SK-N-SH (cell line): ENCODE measurements around the gene PRKCB. TPM values are rescaled to one million over a fixed set of nuclear protein-coding genes. Genes with fewer than 3 reads are reported as not detected.

ENCODE experiments used
- CTCF ChIA-PET: fragments of 300-600, 350-600 bp; formaldehyde crosslinking; extraction: SDS; loops from one replicate; lab custom pipeline; 2021; lab: Yijun Ruan, JAX
- POLR2A ChIA-PET: fragments of 350-600 bp; sonication (Branson Sonifier 250); formaldehyde crosslinking; extraction: SDS; loops from one replicate; lab custom pipeline; 2020; ENCODE audit warnings: antibody characterized with exemption, inconsistent platforms; lab: Yijun Ruan, JAX
- DNase-seq: peaks from one replicate; pipeline ENCODE4 v3.0.0; 2012
- H2AFZ ChIP-seq: fragments of 200-600 bp; sonication (generic); 2 replicates; pipeline ENCODE4 v1.8.1; 2016; ENCODE audit warnings: antibody characterized with exemption, mild to moderate bottlenecking, low read depth
- H3F3A ChIP-seq: fragments of 200-600 bp; sonication (generic); replicated peaks from 2 replicates; pipeline ENCODE3; 2016; ENCODE audit warnings: antibody characterized with exemption, mild to moderate bottlenecking; ENCODE audit not compliant: insufficient read depth
- H3K27ac ChIP-seq, 2 experiments: fragments of 200-500 bp in 1 of 2; fragments of 200-600 bp in 1 of 2; sonication (Bioruptor generic) in 1 of 2; sonication (generic), shearing (Covaris generic) in 1 of 2; 2 replicates each; pipeline versions ENCODE4 v1.5.1 to v1.6.1; 2014 to 2016; ENCODE audit warnings: low read depth in 2 of 2, inconsistent platforms in 1 of 2, low read length in 1 of 2, mild to moderate bottlenecking in 1 of 2, mixed read lengths in 1 of 2
- H3K27me3 ChIP-seq: fragments of 200-600 bp; sonication (generic), shearing (Covaris generic); 2 replicates; pipeline ENCODE4 v1.6.1; 2016; ENCODE audit warnings: mixed run types; ENCODE audit not compliant: insufficient read depth
- H3K36me3 ChIP-seq, 2 experiments: fragments of 200-500 bp in 1 of 2; fragments of 200-600 bp in 1 of 2; sonication (Bioruptor generic) in 1 of 2; sonication (generic) in 1 of 2; replicated peaks in 1 of 2; 2 replicates each; pipeline versions ENCODE3 to v1.5.1; 2014 to 2016; ENCODE audit warnings: low read length in 1 of 2, mild to moderate bottlenecking in 1 of 2; ENCODE audit not compliant: insufficient read depth in 2 of 2, control insufficient read depth in 1 of 2
- H3K4me1 ChIP-seq, 2 experiments: fragments of 200-500 bp in 1 of 2; fragments of 200-600 bp in 1 of 2; sonication (Bioruptor generic) in 1 of 2; sonication (generic), shearing (Covaris generic) in 1 of 2; 2 replicates each; pipeline versions ENCODE4 v1.5.1 to v1.6.1; 2014 to 2016; ENCODE audit warnings: low read depth in 1 of 2, low read length in 1 of 2, mixed run types in 1 of 2; ENCODE audit not compliant: insufficient read depth in 2 of 2, control insufficient read depth in 1 of 2
- H3K4me2 ChIP-seq: fragments of 200-600 bp; sonication (generic), shearing (Covaris generic); 2 replicates; pipeline ENCODE4 v1.6.1; 2017; ENCODE audit warnings: mixed run types
- H3K4me3 ChIP-seq, 2 experiments: fragments of 200-500 bp in 1 of 2; fragments of 200-600 bp in 1 of 2; sonication (Bioruptor generic) in 1 of 2; sonication (generic), shearing (Covaris generic) in 1 of 2; 2 replicates each; pipeline versions ENCODE4 v1.5.1 to v1.8.1; 2014 to 2016; ENCODE audit warnings: low read depth in 2 of 2, inconsistent platforms in 1 of 2, low read length in 1 of 2, mild to moderate bottlenecking in 1 of 2, mixed read lengths in 1 of 2, moderate library complexity in 1 of 2
- H3K79me2 ChIP-seq: fragments of 200-600 bp; sonication (generic); 2 replicates; pipeline ENCODE4 v1.8.1; 2017; ENCODE audit warnings: mild to moderate bottlenecking; ENCODE audit not compliant: insufficient read depth
- H3K9ac ChIP-seq: fragments of 200-600 bp; sonication (generic); 2 replicates; pipeline ENCODE4 v1.6.1; 2017; ENCODE audit warnings: mixed run types
- H3K9me2 ChIP-seq: fragments of 200-600 bp; sonication (generic); 2 replicates; pipeline ENCODE4 v1.6.1; 2017; ENCODE audit warnings: mixed run types
- H3K9me3 ChIP-seq: fragments of 200-600 bp; sonication (generic); 2 replicates; pipeline ENCODE4 v1.6.1; 2017; ENCODE audit warnings: mixed run types, mild to moderate bottlenecking, moderate library complexity
- H4K20me1 ChIP-seq: fragments of 200-600 bp; sonication (generic); 2 replicates; pipeline ENCODE4 v1.6.1; 2017; ENCODE audit warnings: mild to moderate bottlenecking, mixed run types; ENCODE audit not compliant: insufficient read depth
- CHD2 ChIP-seq: fragments of 150-350 bp; IDR thresholded peaks from 2 replicates; pipeline ENCODE4 v1.6.1; 2018; ENCODE audit warnings: low read length; ENCODE audit not compliant: partially characterized antibody
- CTCF ChIP-seq: fragments of 200-600 bp; sonication (generic); IDR thresholded peaks from 2 replicates; pipeline ENCODE4 v1.6.1; 2017; ENCODE audit warnings: antibody characterized with exemption, mild to moderate bottlenecking, moderate library complexity
- ELF1 ChIP-seq: IDR thresholded peaks from 2 replicates; pipeline ENCODE4 v1.4.0; 2012
- EP300 ChIP-seq, 2 experiments: IDR thresholded peaks; 2 replicates each; pipeline versions ENCODE4 v1.4.0 to v1.6.1; 2012; ENCODE audit warnings: borderline replicate concordance in 1 of 2, low read depth in 1 of 2, low read length in 1 of 2
- EZH2phosphoT487 ChIP-seq: fragments of 200-600 bp; sonication (generic); IDR thresholded peaks from 2 replicates; pipeline ENCODE4 v1.6.1; 2017; ENCODE audit warnings: low read depth, mixed run types, mild to moderate bottlenecking, antibody characterized with exemption, moderate library complexity, borderline replicate concordance
- FOXJ3 ChIP-seq: sonication (generic); formaldehyde crosslinking; IDR thresholded peaks from 2 replicates; pipeline ENCODE4 v1.5.1; 2020; ENCODE audit warnings: mild to moderate bottlenecking, missing genetic modification reagents
- FOXM1 ChIP-seq: IDR thresholded peaks from 2 replicates; pipeline ENCODE4 v1.4.0; 2012; ENCODE audit warnings: low read depth, mild to moderate bottlenecking
- MAX ChIP-seq: IDR thresholded peaks from 2 replicates; pipeline ENCODE4 v1.4.0; 2012; ENCODE audit warnings: low read depth
- MEF2A ChIP-seq: IDR thresholded peaks from 2 replicates; pipeline ENCODE4 v1.4.0; 2012; ENCODE audit warnings: low read depth, borderline replicate concordance
- MXI1 ChIP-seq: IDR thresholded peaks from 2 replicates; pipeline ENCODE4 v1.6.1; 2012; ENCODE audit warnings: mild to moderate bottlenecking, low read depth, low read length, improper control_type of control experiment
- NFIC ChIP-seq: IDR thresholded peaks from 2 replicates; pipeline ENCODE4 v1.4.0; 2012; ENCODE audit warnings: borderline replicate concordance
- NRF1 ChIP-seq: IDR thresholded peaks from 2 replicates; pipeline ENCODE4 v1.6.1; 2012; ENCODE audit warnings: low read depth, mild to moderate bottlenecking, low read length
- PBX3 ChIP-seq: IDR thresholded peaks from 2 replicates; pipeline ENCODE4; 2012
- POLR2AphosphoS5 ChIP-seq: IDR thresholded peaks from 2 replicates; pipeline ENCODE4 v1.6.1; 2012; ENCODE audit warnings: low read depth, low read length
- RAD21 ChIP-seq: IDR thresholded peaks from 2 replicates; pipeline ENCODE4 v1.6.1; 2012; ENCODE audit warnings: mild to moderate bottlenecking, low read length
- REST ChIP-seq: IDR thresholded peaks from 2 replicates; pipeline ENCODE4 v1.6.1; 2012; ENCODE audit warnings: mild to moderate bottlenecking, low read depth, low read length, moderate library complexity
- RFX5 ChIP-seq: IDR thresholded peaks from 2 replicates; pipeline ENCODE4 v1.6.1; 2012; ENCODE audit warnings: mild to moderate bottlenecking, improper control_type of control experiment, low read length
- TAF1 ChIP-seq: IDR thresholded peaks from 2 replicates; pipeline ENCODE4 v1.6.1; 2012; ENCODE audit warnings: low read depth, mild to moderate bottlenecking, low read length, moderate library complexity, borderline replicate concordance
- YY1 ChIP-seq: IDR thresholded peaks from 2 replicates; pipeline ENCODE4 v1.4.0; 2012; ENCODE audit warnings: low read depth, mild to moderate bottlenecking
- WGBS: methylation state at CpG from one replicate; pipeline ENCODE4 v1.1.6; 2017; ENCODE audit warnings: low lambda C conversion rate; 5-methylcytosine and 5-hydroxymethylcytosine counted together
- polyA plus RNA-seq, 3 experiments: library from polyadenylated mRNA; depleted of rRNA; stranded (reverse); fragments of >200 nt; gene quantifications; 2 replicates each; pipeline ENCODE4 v1.2.3, GENCODE V29; 2012
- TF ChIP-seq, protein P1 (sequence below): fragments of 150-350 bp; IDR thresholded peaks from 2 replicates; pipeline ENCODE4 v1.6.1; 2016; ENCODE audit warnings: mild to moderate bottlenecking, low read depth, low read length

Gene PRKCB
- polyA plus RNA-seq, 1 of the 3 experiments (the other 2 are of a cell fraction) = 0.12 TPM

GRCh38 chr16:24246911-24247607, 411.3 kb downstream of the PRKCB start (continued):
- TF ChIP-seq RFX5 (no peak), FOXJ3 (CRISPR knock-in tag) (no peak), PBX3 (no peak), MXI1 (no peak), EP300 (IDR thresholded peaks at IDR 0.05; ENCODE audit: borderline replicate concordance in 1 of 2, low read depth in 1 of 2, low read length in 1 of 2) (no peak), POLR2AphosphoS5 (no peak), CHD2 (no peak)
- TF ChIP-seq, protein P1, sequence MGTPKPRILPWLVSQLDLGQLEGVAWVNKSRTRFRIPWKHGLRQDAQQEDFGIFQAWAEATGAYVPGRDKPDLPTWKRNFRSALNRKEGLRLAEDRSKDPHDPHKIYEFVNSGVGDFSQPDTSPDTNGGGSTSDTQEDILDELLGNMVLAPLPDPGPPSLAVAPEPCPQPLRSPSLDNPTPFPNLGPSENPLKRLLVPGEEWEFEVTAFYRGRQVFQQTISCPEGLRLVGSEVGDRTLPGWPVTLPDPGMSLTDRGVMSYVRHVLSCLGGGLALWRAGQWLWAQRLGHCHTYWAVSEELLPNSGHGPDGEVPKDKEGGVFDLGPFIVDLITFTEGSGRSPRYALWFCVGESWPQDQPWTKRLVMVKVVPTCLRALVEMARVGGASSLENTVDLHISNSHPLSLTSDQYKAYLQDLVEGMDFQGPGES = no peak

DNA sequence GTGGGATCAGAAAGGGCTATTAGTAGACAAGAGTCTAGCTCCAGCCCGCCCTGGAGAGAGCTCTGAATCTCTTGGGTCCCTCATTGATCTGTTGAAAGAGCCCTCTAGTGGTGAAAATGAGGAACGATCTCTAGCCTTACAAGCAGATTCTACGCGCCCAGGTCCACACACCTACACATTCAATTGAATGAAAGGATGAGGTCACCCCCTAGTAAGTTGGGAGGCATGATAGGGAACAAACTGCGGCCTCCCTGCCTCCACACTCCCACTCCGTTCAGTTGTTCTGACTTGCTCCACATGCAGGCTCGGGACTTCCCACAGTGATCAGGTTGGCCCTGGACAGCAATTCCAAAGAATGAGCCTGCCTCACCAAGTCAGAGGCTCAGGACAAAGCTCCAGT, 417.4 kb downstream of the PRKCB start:
- Histone ChIP-seq H3K36me3 (no peaks in the 10 kb centered on the region), H3K4me1 (no peaks in the 10 kb centered on the region), H3K79me2 (no peaks in the 10 kb centered on the region), H3K9me2 (no peaks in the 10 kb centered on the region), H4K20me1 (no peaks in the 10 kb centered on the region), H3K4me2 (no peak overlapping the region), H3K27me3 (no peaks in the 10 kb centered on the region), H3K4me3 (no peak overlapping the region; a peak in 1 of 4 replicates), H3K9ac (no peak overlapping the region), H3F3A (no peaks in the 10 kb centered on the region), H3K9me3 (no peaks in the 10 kb centered on the region), H2AFZ (no peak overlapping the region), H3K27ac (no peak overlapping the region)
- CTCF ChIA-PET = interaction anchor here (0.6 to 10.5 kb wide), 68 partner anchors 8 to 952 kb away, joined by 3 to 223 read pairs (median 5); no protein-coding TSS in a partner anchor
- 10% methylated on average over 6 of the region's 7 CpGs for WGBS
- POLR2A ChIA-PET = no interaction called here
- DNase-seq = peak; percentile 68
- TF ChIP-seq CTCF (peak; percentile 66), ELF1 (no peak), MAX (no peak), REST (no peak), NFIC (no peak), RAD21 (peak; percentile 67), EP300 (IDR thresholded peaks at IDR 0.05; ENCODE audit: borderline replicate concordance in 1 of 2, low read depth in 1 of 2, low read length in 1 of 2) (no peak), NRF1 (no peak), TAF1 (no peak), EZH2phosphoT487 (no peak), MXI1 (no peak), MEF2A (no peak), YY1 (no peak), FOXM1 (no peak)
- TF ChIP-seq, protein P1 = no peak
